Omental fat pad (tissue), 4 donors: ENCODE results near the gene FCN3. TPM values are rescaled to one million over a fixed set of nuclear protein-coding genes. Genes with fewer than 3 reads are reported as not detected.

ENCODE experiments used
- ATAC-seq: fragments of 150-250 bp; one replicate; pipeline ENCODE4 v1.9.1; 2016; ENCODE audit warnings: mild to moderate bottlenecking, moderate library complexity; ENCODE audit not compliant: low FRiP score
- DNase-seq: peaks from one replicate; pipeline ENCODE4 v3.0.0-alpha.2; 2019; ENCODE audit warnings: low spot score
- CTCF ChIP-seq, 3 donors: fragments of 450-650 bp; IDR thresholded peaks; one replicate each; pipeline ENCODE4 v1.5.1; 2016 to 2017; ENCODE audit warnings: antibody characterized with exemption in 3 of 3, mild to moderate bottlenecking in 3 of 3, moderate library complexity in 2 of 3
- total RNA-seq, 4 donors: library from RNA; depleted of rRNA; stranded (reverse); fragments of >200 nt; gene quantifications; one replicate each; pipeline ENCODE4 v1.1.0, GENCODE V29; 2016

FCN3 gene
- total RNA-seq, 4 donors from 2014 or later, result 33.1 to 451 (median 75.9) TPM

DNA sequence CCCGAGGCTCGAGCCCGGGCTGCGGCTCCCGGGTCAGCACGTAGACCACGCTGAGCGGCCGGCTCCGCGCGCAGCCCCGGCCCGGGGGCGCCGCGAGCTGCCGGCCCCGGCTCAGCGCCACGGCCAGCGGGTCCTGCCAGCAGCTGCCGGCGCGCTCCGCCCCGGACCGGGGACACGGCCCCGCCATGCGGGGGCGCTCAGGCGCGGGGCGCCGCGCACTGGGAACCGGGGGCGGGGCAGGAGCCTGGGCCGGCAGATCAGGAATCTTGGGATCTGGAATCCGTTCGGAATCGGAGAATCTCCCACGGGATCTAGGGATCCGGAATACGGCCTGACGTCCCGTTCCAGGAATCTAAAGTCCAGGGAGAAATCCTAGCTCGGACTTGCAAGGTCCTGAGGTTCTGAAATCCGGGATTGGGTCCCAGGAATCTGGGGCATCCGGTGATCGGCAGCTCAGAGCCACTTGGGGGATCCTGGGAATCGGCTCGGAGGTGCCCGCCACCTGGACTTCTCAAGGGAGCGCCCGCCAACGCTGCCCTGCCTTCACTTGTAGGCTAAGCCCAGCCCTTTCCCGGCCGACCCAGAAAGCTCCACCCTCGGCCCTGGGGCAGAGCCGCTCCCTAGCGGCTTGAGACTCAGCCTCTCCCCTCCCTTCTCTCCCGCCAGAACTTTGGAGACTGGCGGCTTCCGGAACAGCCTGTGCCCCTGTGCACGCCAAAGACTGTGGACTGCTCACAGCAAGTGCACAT lies 8.0 kb downstream of the FCN3 start, which contains the start of gene MAP3K6:
TSS of gene MAP3K6 (minus strand) at position 551 of the 749 bp plus-strand sequence. CDS start at position 187, 364 bp downstream.
- no peak for TF ChIP-seq CTCF (IDR thresholded peaks at IDR 0.05)

DNA sequence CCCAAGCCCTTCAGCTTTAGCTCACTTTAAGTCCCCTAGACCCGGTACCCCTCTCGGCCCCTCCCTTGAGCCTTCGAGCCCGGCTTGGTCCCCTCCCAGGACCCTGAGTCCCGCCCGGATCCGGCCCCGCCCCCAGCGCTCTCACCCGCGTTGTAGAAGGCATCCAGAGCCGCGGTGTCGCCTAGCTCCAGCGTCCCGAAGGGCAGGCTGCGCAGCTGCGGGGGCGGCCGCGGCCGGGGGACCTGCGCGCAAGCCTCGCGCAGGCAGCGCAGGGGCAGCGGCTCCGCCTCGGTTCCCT lies 8.6 kb downstream of the FCN3 start:
- DNase-seq (peak; percentile 48), ATAC-seq (peak; percentile 51)
- no peak for TF ChIP-seq CTCF (IDR thresholded peaks at IDR 0.05)

More for the DNA sequence above, 8.0 kb downstream of the FCN3 start, which contains the start of gene MAP3K6:
- DNase-seq (peak; percentile 63), ATAC-seq (peak; percentile 88)

- DNase-seq (peak; percentile 87), ATAC-seq (peak; percentile 80)
- TF ChIP-seq CTCF (IDR thresholded peaks at IDR 0.05), result no peak
Measured at GRCh38 chr1:27365372-27366112, 9.1 kb downstream of the FCN3 start.

DNA sequence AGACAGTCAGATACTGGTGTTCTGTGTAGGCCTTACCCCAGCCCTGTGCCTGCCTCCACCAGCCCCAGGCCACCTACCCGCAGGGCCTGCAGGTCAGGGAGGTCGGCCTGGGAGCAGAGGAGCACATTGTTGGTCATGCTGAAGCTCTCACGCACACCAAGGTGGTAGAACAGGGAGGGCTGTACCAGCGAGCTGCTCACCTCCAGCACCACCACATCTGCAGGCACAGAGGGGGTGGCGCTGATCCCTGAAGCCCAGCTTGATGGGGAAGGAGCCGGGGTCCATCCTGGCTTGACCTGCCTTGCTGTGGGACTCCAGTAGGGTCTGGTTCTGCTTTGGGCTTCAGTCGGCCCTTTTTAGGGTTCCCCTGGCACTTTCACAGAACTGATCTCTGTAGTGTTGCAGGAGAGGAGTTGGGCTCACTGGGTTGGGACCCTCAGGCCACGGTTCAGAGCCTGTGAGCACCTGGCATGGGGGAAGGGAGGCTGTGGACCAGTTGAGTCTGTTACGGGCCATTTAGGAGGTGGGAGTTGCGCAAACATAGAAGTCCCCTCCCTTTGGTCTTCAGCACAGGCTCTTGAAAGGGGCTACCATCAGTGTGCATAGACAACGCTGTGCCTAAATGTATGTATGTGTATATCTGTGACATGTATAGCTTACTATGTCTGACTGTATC lies 9.8 kb downstream of the FCN3 start:
- DNase-seq (no peak), ATAC-seq (no peak)
- no peak for TF ChIP-seq CTCF (IDR thresholded peaks at IDR 0.05)

DNA sequence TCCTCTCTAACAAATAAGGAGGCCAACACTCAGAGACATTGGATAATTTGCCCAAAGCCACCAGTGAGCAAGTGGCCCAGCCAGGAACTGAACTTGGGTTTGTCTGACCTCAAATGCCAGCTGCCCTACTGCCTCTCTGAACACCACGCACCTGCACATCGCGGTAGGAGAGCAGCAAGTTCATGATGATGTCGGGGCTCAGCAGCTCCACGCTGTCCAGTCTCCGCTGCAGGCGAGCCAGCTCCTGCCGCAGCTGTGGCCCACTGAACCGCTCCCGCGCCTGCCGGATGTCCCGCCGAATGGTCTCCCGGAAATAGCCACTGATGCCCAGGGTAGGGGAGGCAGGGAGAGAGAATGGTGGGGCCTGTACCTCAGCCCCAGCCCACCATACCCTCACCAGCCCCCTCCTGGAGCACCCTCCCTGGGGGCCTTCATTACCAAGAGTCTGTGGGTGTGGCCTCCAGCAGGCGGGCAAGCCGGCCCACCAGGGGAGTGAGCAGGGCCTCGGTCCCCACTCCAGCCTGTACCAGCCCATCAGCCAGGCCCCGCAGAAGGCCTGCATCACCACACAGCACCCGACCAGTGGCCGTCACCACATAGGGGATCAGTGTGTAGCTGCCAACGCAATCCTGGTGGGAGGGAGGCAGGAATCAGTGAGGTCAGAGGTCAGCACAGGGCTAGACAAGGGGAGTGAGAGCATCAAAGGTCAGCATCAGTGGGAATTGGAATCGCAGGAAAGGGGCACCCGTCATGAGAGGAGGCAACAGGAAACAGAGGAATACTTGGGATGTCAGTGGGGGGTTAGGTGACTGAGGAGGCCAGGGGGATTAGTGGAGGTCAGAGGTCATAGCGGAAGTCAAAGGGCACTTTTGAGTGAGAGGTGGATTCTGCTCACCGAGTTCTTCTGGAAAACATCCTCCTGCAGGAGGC lies 10.6 kb downstream of the FCN3 start:
- no peak for TF ChIP-seq CTCF (IDR thresholded peaks at IDR 0.05)
- no peak for DNase-seq
- ATAC-seq, result no peak

GRCh38 chr1:27361553-27361952 lies 13.1 kb downstream of the FCN3 start:
- DNase-seq, result no peak
- no peak for ATAC-seq
- TF ChIP-seq CTCF (IDR thresholded peaks at IDR 0.05), result no peak
